Mesenchymal stem cell (in vitro differentiated cells and primary cell): ENCODE measurements around the gene POLR3H.

ENCODE experiments used
- DNase-seq: peaks from one replicate; pipeline ENCODE4 v3.0.0-alpha.2; 2013
- H2AFZ ChIP-seq: one replicate; pipeline ENCODE4 v1.6.1; 2013; ENCODE audit warnings: low read depth, mild to moderate bottlenecking, control low read depth, inconsistent platforms, low read length, moderate library complexity
- H2AK5ac ChIP-seq: 2 replicates; pipeline ENCODE4 v1.6.1; 2013; ENCODE audit warnings: low read length, moderate library complexity, mild to moderate bottlenecking, inconsistent platforms; ENCODE audit not compliant: severe bottlenecking
- H2BK120ac ChIP-seq: one replicate; pipeline ENCODE4 v1.6.1; 2013; ENCODE audit warnings: low read depth, mild to moderate bottlenecking, inconsistent platforms, low read length, moderate library complexity
- H2BK12ac ChIP-seq, 2 experiments: one replicate each; pipeline ENCODE4 v1.6.1; 2013; ENCODE audit warnings: inconsistent platforms in 2 of 2, low read length in 2 of 2, mild to moderate bottlenecking in 2 of 2, moderate library complexity in 2 of 2, control low read depth in 1 of 2
- H2BK15ac ChIP-seq: one replicate; pipeline ENCODE4 v1.6.1; 2013; ENCODE audit warnings: mild to moderate bottlenecking, low read depth, inconsistent platforms; ENCODE audit not compliant: poor library complexity, severe bottlenecking
- H2BK5ac ChIP-seq: 2 replicates; pipeline ENCODE4 v1.6.1; 2013; ENCODE audit warnings: low read depth, mild to moderate bottlenecking, low read length, control low read depth, inconsistent platforms; ENCODE audit not compliant: poor library complexity, severe bottlenecking
- H3K14ac ChIP-seq, 2 experiments: one replicate each; pipeline ENCODE4 v1.6.1; 2013; ENCODE audit warnings: inconsistent platforms in 2 of 2, low read length in 2 of 2, control low read depth in 1 of 2, mild to moderate bottlenecking in 1 of 2, moderate library complexity in 1 of 2
- H3K18ac ChIP-seq, 2 experiments: one replicate each; pipeline ENCODE4 v1.6.1; 2013; ENCODE audit warnings: inconsistent platforms in 2 of 2, low read length in 2 of 2, control low read depth in 1 of 2, low read depth in 1 of 2, mild to moderate bottlenecking in 1 of 2
- H3K23ac ChIP-seq, 2 experiments: one replicate each; pipeline ENCODE4 v1.6.1; 2013; ENCODE audit warnings: inconsistent platforms in 2 of 2, low read length in 2 of 2, mild to moderate bottlenecking in 2 of 2, moderate library complexity in 2 of 2, control low read depth in 1 of 2
- H3K27ac ChIP-seq: 2 replicates; pipeline ENCODE4 v1.5.1; 2013; ENCODE audit warnings: mild to moderate bottlenecking, moderate library complexity, low read length, control low read depth, inconsistent platforms; ENCODE audit not compliant: poor library complexity, severe bottlenecking
- H3K27me3 ChIP-seq, 2 experiments: 2 replicates each; pipeline versions ENCODE4 v1.6.1 to v1.7.0; 2013; ENCODE audit warnings: low read length in 2 of 2, mild to moderate bottlenecking in 2 of 2, moderate library complexity in 2 of 2, control low read depth in 1 of 2, inconsistent platforms in 1 of 2; ENCODE audit not compliant: control insufficient read depth in 1 of 2, insufficient read depth in 1 of 2
- H3K36me3 ChIP-seq, 2 experiments: 2 replicates each; pipeline versions ENCODE4 v1.6.1 to v1.7.0; 2013; ENCODE audit warnings: low read length in 2 of 2, control low read depth in 1 of 2, inconsistent platforms in 1 of 2, low read depth in 1 of 2, mild to moderate bottlenecking in 1 of 2; ENCODE audit not compliant: insufficient read depth in 2 of 2, control insufficient read depth in 1 of 2
- H3K4ac ChIP-seq, 2 experiments: one replicate each; pipeline ENCODE4 v1.6.1; 2013; ENCODE audit warnings: inconsistent platforms in 2 of 2, low read length in 2 of 2, mild to moderate bottlenecking in 2 of 2, moderate library complexity in 2 of 2, control low read depth in 1 of 2, low read depth in 1 of 2
- H3K4me1 ChIP-seq: 2 replicates; pipeline ENCODE4 v1.6.1; 2013; ENCODE audit warnings: low read depth, low read length, control low read depth; ENCODE audit not compliant: control insufficient read depth, insufficient read depth
- H3K4me2 ChIP-seq: 2 replicates; pipeline ENCODE4 v1.6.1; 2013; ENCODE audit warnings: low read length, mild to moderate bottlenecking, inconsistent platforms; ENCODE audit not compliant: poor library complexity, severe bottlenecking
- H3K4me3 ChIP-seq, 2 experiments: 2 replicates each; pipeline versions ENCODE4 v1.5.1 to v1.7.0; 2013; ENCODE audit warnings: low read length in 2 of 2, mild to moderate bottlenecking in 2 of 2, control low read depth in 1 of 2, low read depth in 1 of 2; ENCODE audit not compliant: insufficient read depth in 1 of 2
- H3K79me1 ChIP-seq: replicated peaks from 2 replicates; pipeline ENCODE4 v1.6.1; 2013; ENCODE audit warnings: mild to moderate bottlenecking, control low read depth, low read length, inconsistent platforms; ENCODE audit not compliant: poor library complexity, severe bottlenecking
- H3K9ac ChIP-seq: 2 replicates; pipeline ENCODE4 v1.7.0; 2013; ENCODE audit warnings: mild to moderate bottlenecking, low read length, moderate library complexity
- H3K9me3 ChIP-seq: 2 replicates; pipeline ENCODE4 v1.7.0; 2013; ENCODE audit warnings: mild to moderate bottlenecking, low read length; ENCODE audit not compliant: control insufficient read depth
- H4K8ac ChIP-seq: one replicate; pipeline ENCODE4 v1.6.1; 2013; ENCODE audit warnings: inconsistent platforms, mild to moderate bottlenecking, low read length, moderate library complexity
- H4K91ac ChIP-seq: one replicate; pipeline ENCODE4 v1.6.1; 2013; ENCODE audit warnings: mild to moderate bottlenecking, low read length, inconsistent platforms
- WGBS: methylation state at CpG from one replicate; pipeline ENCODE4 v1.1.7; 2013; ENCODE audit warnings: mixed read lengths; 5-methylcytosine and 5-hydroxymethylcytosine counted together

Gene POLR3H

GRCh38 chr22:41587347-41587723, 43.1 kb upstream of the POLR3H start:
- Histone ChIP-seq H3K9me3 (no peaks in the 10 kb centered on the region), H3K27ac (no peak overlapping the region), H3K27me3 (no peaks in the 10 kb centered on the region), H3K23ac (no peak overlapping the region), H3K4me2 (peak overlapping the region; percentile 56), H3K9ac (peak overlapping the region; percentile 95), H4K91ac (no peak overlapping the region), H2AK5ac (no peak overlapping the region), H2AFZ (no peak overlapping the region), H2BK12ac (no peak overlapping the region), H3K79me1 (peaks cover 28% of the 10 kb centered on the region), H2BK120ac (no peak overlapping the region), H3K36me3 (peaks cover 34 to 36% of the 10 kb centered on the region in 2 experiments), H3K4ac (no peak overlapping the region), H3K4me1 (peaks cover 16% of the 10 kb centered on the region), H3K14ac (no peak overlapping the region), H3K18ac (no peak overlapping the region), H3K4me3 (peak overlapping the region in 1 of 2 experiments; percentile 99), H2BK5ac (no peak overlapping the region), H2BK15ac (no peak overlapping the region), H4K8ac (no peak overlapping the region)
- no peak for DNase-seq
- WGBS = 95% methylated on average over 7 of the region's 7 CpGs

DNA sequence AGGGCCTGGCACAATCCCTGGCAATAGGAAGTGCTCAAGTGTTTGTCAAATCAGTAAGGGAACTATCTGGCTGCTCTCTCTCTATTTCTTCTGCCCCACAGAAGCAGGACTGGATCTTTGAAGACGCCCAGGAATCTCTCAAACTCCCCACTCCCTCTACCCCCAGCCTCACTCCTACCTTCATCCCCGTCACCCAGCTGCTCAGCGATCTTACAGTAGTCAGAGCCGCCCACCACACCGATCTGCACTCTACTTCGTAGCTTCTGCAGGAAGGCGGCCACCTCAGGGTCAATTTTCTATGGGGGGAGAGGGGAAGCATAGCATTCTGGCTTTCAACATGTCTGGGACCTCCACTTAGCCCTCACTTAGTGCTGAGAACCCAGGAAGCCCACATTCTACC, 41.6 kb upstream of the POLR3H start:
- Histone ChIP-seq H3K27me3 (no peaks in the 10 kb centered on the region), H2AFZ (no peak overlapping the region), H3K27ac (no peak overlapping the region), H3K36me3 (peaks cover 43 to 44% of the 10 kb centered on the region in 2 experiments), H3K18ac (no peak overlapping the region), H3K4ac (no peak overlapping the region), H2BK120ac (no peak overlapping the region), H2BK15ac (no peak overlapping the region), H3K9ac (no peak overlapping the region), H2AK5ac (no peak overlapping the region), H3K4me1 (peaks cover 16% of the 10 kb centered on the region), H4K91ac (no peak overlapping the region), H2BK12ac (no peak overlapping the region), H4K8ac (no peak overlapping the region), H3K79me1 (peaks cover 28% of the 10 kb centered on the region), H3K4me3 (no peak overlapping the region), H3K14ac (no peak overlapping the region), H2BK5ac (no peak overlapping the region), H3K23ac (no peak overlapping the region), H3K4me2 (no peak overlapping the region), H3K9me3 (no peaks in the 10 kb centered on the region)
- WGBS = 97% methylated on average over 6 of the region's 7 CpGs
- DNase-seq = no peak

GRCh38 chr22:41584881-41585280, 40.6 kb upstream of the POLR3H start:
- no peak overlapping the region for H2BK15ac ChIP-seq
- H3K4me2 ChIP-seq = no peak overlapping the region
- no peak overlapping the region for H2AK5ac ChIP-seq
- H3K4me1 ChIP-seq = peaks cover 16% of the 10 kb centered on the region
- H3K23ac ChIP-seq = no peak overlapping the region
- WGBS = 95% methylated on average over 6 of the region's 6 CpGs
- H3K4ac ChIP-seq = no peak overlapping the region
- H2BK12ac ChIP-seq = no peak overlapping the region
- H3K36me3 ChIP-seq = peaks cover 49 to 51% of the 10 kb centered on the region in 2 experiments
- no peak overlapping the region for H3K9ac ChIP-seq
- no peak overlapping the region for H4K8ac ChIP-seq
- H3K27ac ChIP-seq = no peak overlapping the region
- H2BK5ac ChIP-seq = no peak overlapping the region
- no peaks in the 10 kb centered on the region for H3K27me3 ChIP-seq
- H2BK120ac ChIP-seq = no peak overlapping the region
- no peak overlapping the region for H3K18ac ChIP-seq
- H3K79me1 ChIP-seq = peaks cover 28% of the 10 kb centered on the region
- no peak overlapping the region for H4K91ac ChIP-seq
- H3K14ac ChIP-seq = no peak overlapping the region
- no peak overlapping the region for H2AFZ ChIP-seq
- no peak for DNase-seq
- no peaks in the 10 kb centered on the region for H3K9me3 ChIP-seq
- no peak overlapping the region for H3K4me3 ChIP-seq

DNA sequence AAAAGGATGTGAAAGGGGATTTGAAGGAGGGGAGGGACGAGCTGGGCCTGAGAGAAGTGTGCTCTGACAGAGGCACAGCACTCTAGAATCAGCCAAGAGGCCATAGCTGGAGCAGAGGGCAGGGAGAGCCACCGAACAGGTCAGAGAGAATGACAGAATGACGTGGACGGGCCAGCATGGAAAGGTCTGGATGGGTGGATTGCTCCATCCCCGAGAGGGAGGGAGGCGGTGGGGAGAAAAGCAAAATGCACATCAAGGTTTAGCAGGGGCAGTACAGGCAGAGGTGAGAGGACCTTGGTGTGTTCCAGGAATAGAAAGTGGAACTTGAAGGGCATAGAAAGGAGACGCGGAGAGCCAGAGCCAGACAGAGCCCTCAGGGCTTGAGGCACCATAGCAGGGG, 38.4 kb upstream of the POLR3H start:
- Histone ChIP-seq H3K9ac (no peak overlapping the region), H3K23ac (no peak overlapping the region), H2AFZ (no peak overlapping the region), H3K9me3 (no peaks in the 10 kb centered on the region), H4K8ac (peak overlapping the region; percentile 46), H3K27me3 (no peaks in the 10 kb centered on the region), H3K18ac (no peak overlapping the region), H4K91ac (no peak overlapping the region), H2AK5ac (no peak overlapping the region), H3K4ac (no peak overlapping the region), H3K36me3 (peaks cover 71 to 73% of the 10 kb centered on the region in 2 experiments), H2BK120ac (no peak overlapping the region), H3K4me1 (peaks cover 3% of the 10 kb centered on the region), H2BK5ac (no peak overlapping the region), H2BK12ac (no peak overlapping the region), H3K79me1 (peaks cover 19% of the 10 kb centered on the region), H2BK15ac (no peak overlapping the region), H3K14ac (no peak overlapping the region), H3K4me2 (no peak overlapping the region), H3K4me3 (no peak overlapping the region), H3K27ac (no peak overlapping the region)
- no peak for DNase-seq
- 94% methylated on average over 8 of the region's 8 CpGs for WGBS
